HCT116 (cell line): ENCODE results near the gene SDF2L1.
A peak's percentile ranks its signal among the peaks of the same experiment; 100 is the strongest.

ENCODE experiments used
- SIN3A ChIP-seq: IDR thresholded peaks from 2 replicates; pipeline ENCODE4 v1.6.1; 2012; ENCODE audit warnings: low read depth
- TF ChIP-seq, protein P1 (sequence below), 3 experiments: fragments of 200-600 bp in 1 of 3; sonication (generic) in 1 of 3; IDR thresholded peaks in 2 of 3; conservative IDR thresholded peaks in 1 of 3; 2 replicates each; pipeline ENCODE4 v1.5.1; 2012 to 2017; ENCODE audit warnings: low read depth in 2 of 3, low read length in 2 of 3, antibody characterized with exemption in 1 of 3, borderline replicate concordance in 1 of 3, control low read depth in 1 of 3, mild to moderate bottlenecking in 1 of 3, mixed read lengths in 1 of 3, mixed run types in 1 of 3, moderate library complexity in 1 of 3; ENCODE audit not compliant: insufficient read depth in 1 of 3

DNA sequence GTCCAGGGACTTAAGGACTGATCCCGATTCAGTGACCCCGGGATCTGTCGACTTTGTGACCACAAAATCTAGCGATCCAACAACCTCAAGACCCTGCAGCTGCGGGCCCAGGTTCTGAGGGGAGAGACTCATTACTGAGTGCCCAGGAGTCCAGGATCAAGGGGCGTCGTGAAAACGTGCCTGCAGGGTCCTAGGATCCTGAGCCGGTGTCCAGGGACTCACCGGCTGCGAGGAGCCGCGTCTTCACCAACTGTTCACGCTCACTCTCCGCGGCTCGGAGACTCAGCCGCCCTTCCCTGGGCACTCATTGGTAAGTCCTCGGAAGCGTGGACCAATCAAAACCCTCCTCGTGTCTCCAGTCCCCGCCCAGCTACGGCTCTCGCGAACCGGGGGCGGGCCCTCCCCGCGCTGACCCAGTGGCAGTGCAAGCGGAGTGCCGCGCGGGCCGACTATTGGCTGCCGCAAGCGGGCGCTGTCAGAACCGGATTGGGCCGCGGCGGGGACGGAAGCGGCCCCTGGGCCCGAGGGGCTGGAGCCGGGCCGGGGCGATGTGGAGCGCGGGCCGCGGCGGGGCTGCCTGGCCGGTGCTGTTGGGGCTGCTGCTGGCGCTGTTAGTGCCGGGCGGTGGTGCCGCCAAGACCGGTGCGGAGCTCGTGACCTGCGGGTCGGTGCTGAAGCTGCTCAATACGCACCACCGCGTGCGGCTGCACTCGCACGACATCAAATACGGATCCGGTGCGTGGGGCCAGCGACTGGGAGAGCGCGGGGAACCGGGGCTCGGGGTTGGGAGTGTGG is at the start of gene SDF2L1:
- TF ChIP-seq SIN3A, result peak; percentile 81
- TF ChIP-seq, protein P1, sequence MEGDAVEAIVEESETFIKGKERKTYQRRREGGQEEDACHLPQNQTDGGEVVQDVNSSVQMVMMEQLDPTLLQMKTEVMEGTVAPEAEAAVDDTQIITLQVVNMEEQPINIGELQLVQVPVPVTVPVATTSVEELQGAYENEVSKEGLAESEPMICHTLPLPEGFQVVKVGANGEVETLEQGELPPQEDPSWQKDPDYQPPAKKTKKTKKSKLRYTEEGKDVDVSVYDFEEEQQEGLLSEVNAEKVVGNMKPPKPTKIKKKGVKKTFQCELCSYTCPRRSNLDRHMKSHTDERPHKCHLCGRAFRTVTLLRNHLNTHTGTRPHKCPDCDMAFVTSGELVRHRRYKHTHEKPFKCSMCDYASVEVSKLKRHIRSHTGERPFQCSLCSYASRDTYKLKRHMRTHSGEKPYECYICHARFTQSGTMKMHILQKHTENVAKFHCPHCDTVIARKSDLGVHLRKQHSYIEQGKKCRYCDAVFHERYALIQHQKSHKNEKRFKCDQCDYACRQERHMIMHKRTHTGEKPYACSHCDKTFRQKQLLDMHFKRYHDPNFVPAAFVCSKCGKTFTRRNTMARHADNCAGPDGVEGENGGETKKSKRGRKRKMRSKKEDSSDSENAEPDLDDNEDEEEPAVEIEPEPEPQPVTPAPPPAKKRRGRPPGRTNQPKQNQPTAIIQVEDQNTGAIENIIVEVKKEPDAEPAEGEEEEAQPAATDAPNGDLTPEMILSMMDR (IDR thresholded peaks at IDR 0.05 in 2 of 3, conservative IDR thresholded peaks at IDR 0.05 in 1 of 3; ENCODE audit: borderline replicate concordance in 1 of 3, insufficient read depth in 1 of 3, low read depth in 2 of 3, low read length in 2 of 3), result no peak
